A204.1 (cell line): ENCODE data around the gene TVP23A.
"Not testable (repeated sequence)": the region's sequence is repeated elsewhere in the genome, so short reads cannot be mapped to it uniquely, and the experiment has no call there.

ENCODE experiments used
- FAIRE-seq: peaks from 2 replicates; lab custom pipeline; 2012; peaks lifted over from hg19 to GRCh38; lab: Jason Lieb, UNC

TVP23A gene

DNA sequence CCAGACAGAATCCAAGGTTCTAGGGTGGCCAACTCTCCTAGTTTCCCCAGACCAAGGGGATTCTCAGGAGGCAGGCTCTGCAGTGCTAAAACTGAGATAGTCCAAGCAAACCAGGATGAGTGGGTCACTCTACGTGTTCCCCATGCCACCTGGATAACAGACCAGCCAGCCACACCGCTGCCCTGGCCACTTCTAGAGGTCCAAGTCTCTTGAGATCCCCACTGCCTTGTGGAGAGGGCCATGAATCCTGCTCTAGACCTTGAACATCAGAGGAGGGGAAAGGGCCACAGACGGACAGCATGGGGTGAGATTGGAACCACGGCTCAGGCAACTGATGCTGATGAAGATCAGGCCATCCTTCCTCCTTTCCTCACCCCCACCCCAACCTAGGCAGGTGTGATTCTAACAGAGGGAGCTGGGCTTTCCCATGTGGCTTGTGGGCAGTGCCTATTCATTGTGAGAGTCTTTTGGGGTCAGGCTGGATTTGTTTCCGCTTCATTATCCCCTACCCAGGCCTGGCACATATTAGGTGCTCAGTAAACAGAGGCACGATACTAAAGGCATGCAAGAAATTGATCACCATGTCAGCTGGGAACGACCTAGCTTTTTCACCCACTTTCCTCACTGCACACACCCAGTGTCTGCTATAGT is 16.8 kb upstream of the TVP23A start:
- no peak for FAIRE-seq

DNA sequence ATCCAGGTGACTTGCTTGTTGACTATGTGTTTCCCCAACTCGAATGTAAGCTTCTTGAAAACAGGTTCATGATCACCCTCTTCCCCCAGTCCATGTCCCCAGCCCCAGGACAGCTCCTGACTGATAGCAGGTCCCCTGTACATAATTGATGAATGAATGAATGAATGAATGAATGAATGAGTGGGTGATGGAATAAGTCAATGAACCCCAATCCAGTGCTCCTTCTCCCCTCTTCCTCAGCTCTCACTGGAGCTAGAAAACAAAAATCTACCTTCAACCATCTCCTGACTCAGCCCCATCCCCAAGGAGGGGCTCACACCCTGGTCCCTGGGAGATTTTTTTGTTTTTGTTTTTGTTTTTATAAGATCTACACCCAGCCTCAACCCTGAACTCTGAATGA is 16.2 kb upstream of the TVP23A start:
- no peak for FAIRE-seq

DNA sequence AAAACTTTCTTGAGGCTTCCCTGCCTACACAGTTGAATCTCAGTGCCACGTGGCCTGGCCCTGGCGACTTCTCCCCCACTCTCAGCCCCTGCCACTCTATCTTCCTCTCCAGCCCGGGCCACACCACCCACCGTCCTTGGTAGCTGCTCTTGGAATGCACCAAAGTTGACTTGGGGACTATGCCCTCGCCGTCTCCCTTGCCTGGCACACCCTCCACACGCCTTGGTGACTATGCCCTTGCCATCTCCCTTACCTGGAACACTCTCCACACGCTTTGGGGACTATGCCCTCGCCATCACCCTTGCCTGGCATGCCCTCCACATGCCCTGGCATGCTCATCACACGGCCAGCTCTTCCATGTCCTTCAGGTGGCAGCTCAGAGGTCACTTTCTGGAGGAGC is 15.5 kb upstream of the TVP23A start:
- no peak for FAIRE-seq

DNA sequence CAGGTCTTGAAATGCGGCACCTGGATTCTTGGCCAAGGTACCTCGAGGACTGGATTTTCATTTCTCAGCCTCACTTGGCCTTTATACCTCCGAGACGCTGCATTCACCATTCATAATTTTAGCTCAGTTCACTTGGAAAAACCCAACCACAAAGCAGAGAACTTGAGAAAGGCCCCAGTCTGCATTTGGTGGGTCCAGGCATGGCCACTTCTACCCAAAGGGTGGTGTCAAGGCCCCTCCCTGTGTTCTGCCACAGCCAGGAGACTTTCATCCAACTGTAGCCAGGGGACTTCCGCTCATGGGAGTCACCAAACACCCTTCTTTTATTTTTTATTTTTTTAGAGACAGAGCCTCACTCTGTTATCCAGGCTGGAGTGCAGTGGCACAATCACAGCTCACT is 14.7 kb upstream of the TVP23A start:
- FAIRE-seq: no peak

DNA sequence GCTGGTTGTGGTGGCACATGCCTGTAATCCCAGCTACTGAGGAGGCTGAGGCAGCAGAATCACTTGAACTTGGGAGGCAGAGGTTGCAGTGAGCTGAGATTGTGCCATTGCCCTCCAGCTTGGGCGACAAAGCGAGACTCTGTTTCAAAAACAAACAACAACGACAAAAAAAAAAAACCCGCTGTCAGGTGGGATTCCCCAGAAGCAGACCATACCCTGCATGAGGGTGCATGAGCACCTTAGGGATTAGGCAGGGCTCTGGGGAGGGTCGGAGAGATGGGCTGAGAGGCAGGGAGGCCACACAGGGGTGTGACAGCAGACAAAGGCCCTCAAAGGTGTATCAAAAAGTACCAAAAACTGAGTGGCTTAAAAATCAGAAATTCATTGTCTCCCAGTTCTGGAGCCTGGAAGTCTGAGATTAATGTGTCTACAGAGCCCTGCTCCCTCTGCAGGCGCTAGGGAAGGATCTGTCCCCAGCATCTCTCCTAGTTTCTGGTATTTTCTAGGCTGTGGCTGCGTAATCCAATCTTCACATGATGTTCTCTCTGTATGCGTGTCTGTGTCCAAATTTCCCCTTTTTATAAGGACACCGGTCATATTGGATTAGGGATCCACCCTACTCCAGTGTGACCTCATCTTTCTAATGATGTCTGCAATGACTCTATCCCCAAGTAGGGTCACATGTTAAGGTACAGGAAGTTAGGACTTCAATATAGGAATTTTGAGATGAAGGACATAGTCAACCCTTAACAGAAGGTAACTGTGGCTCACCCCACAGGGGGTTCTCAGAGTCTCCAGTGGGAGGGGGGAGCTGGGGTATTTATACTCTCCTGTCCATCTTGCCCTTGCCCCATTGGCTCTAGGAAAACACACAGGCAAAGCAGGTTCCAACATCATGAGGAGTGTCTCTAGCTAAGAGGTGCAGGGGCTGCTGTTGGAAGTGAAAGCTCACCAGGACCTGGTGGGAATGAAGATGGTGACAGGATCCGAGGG is 13.6 kb upstream of the TVP23A start:
- FAIRE-seq: no peak

DNA sequence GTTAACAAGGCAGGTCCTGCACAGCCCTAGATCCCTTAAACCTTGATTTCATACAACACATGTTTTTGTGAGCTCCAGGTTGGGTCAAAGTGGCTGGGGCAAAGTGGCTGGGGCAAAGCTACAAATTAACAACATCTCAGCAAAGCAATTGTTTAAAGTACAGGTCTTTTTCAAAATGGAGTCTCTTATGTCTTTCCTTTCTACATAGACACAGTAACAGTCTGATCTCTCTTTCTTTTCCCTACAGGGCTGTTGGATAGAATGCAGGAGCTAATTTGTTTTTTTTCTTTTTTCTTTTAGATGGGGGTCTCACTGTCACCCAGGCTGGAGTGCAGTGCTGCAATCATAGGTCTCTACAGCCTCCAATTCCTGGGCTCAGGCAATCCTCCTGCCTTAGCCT is 11.6 kb upstream of the TVP23A start:
- not testable (repeated sequence) for FAIRE-seq

DNA sequence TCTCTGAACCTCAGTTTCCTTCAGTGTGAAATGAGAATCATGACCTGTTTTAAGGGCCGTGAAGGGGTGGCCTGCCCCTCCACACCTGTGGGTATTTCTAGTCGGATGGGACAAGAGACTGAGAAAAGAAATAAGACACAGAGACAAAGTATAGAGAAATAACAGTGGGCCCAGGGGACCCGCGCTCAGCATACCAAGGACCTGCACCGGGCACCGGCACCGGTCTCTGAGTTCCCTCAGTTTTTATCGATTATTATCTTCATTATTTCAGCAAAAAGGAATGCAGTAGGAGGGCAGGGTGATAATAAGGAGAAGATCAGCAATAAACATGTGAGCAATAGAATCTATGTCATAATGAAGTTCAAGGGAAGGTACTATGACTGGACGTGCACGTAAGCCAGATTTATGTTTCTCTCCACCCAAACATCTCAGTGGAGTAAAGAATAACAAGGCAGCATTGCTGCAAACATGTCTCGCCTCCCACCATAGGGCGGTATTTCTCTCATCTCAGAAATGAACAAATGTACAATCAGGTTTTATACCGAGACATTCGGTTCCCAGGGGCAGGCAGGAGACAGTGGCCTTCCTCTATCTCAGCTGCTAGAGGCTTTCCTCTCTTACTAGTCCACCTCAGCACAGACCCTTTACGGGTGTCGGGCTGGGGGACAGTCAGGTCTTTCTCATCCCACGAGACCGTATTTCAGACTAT is 10.9 kb upstream of the TVP23A start:
- FAIRE-seq: not testable (repeated sequence)

DNA sequence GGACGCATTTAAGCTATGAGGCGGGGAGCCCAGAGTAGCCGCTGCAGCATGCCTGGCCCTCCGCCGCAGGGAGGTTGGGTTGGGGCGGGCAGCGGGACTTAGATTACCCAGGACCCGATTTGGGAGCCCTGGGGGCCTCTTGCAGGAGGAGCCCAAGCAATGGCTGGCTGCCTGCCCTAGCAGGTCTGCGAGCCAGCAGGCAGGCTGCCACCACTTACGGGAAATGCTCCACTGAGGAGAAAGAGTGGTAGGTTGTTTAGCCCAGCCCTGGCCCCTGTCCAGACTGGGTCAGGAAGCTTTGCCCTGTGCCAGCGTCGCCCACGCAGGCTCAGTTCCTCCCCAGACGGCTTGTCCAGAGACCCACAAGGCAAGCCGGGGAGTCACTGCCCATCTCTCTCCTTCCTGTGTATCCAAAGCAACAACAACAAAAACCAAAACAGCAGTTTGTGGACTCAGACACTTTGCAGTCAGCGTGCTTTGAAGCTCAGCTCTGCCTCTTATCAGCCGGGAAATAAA is 10.3 kb upstream of the TVP23A start:
- no peak for FAIRE-seq

DNA sequence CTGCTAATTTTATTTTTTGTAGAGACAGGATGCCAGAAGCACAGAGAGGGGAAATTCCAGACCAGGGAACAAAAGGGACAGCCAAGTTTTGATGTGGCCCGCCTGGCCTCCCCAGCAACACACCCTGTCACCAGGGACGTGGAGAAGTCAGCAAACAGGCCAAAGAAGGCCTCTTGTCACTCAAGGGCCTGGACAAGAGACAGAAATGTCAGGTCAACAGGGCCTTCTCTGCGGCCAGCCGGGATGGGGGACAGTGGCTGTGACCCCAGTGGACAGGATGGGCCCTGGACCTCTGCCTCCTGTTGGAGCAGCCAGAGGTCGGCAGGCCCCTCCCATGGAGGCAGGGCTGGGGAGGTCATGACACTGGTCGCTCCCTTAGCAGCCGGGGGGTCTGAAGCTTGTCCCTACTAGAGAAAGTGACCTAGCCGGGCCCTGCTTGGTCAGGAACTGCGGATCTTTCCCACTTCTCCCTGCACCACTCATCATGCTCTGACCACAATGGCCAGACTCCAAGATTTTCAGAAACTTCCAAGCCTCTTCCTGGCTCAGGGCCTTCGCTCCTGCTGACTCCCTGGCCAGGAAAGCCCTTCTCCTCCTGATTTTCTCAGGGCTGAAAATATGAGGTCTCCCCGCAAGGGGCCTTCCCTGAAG is 9.2 kb upstream of the TVP23A start:
- FAIRE-seq: no peak

DNA sequence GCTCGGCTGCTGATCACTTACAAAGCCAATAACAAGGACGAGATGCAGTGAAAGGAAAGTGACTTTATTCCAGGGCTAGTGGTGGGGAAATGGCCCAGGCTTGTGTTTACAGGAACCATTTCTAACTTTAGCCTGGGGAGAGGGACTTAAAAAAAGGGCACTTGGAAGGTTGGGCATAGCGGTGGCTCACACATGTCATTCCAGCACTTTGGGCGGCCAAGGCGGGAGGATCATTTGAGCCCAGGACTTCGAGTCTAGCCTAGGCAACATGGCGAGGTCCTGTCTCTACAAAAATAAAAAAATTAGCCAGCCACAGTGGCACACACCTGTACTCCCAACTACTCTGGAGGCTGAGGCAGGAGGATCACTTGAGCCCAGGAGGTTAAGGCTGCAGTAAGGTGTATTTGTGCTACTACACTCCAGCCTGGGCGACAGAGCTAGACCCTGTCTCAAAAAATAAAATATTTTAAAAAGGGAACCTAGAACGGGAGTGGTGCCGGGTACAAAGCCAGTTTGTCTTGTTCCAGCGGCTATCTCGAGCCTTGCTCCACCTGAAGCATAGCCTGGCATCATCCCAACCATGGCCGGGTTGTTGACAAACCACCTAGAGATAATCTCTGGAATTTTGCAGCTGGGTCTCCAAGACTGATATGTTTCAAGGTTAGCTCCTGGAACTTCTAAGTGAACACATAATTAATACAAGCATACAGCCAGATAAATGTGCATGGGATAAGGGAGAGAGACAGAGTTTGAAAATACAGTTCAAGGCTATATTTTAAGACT is 5.7 kb upstream of the TVP23A start:
- no peak for FAIRE-seq

DNA sequence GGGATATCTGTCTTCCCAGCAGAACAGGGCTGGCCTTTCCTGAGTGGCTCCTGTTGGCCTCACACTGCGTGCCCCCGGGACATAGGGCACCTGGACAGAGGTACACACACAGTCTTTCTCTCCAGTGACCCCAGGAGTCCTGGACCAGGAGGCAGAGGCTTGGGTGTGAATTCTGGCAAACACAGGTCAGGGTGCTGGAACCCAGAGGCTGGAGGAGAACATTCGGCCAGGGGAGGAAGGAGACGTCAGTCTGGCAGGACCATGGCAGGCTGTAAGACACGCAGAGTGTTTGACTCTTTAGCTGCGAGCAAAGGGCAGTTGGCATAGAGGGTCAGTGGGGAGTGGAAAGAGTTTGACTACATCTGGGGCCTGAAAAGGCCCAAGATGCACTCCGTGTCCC is 4.1 kb upstream of the TVP23A start:
- no peak for FAIRE-seq

DNA sequence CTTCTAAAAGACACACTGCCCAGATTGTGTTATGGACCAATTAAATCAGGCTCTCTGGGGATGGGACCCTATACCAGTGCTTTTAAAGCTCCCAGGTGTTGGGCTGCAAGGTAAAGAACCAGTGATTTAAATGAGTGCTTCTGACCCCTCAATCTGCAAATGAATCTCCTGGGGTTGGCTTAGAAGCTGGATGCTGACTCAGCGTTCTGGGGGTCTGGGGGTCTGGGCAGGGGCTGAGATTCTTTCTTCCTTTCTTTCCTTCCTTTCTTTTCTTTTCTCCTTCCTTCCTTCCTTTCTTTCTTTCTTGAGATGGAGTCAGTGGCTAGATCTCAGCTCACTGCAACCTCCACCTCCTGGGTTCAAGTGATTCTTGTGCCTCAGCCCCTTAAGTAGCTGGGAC is 2.0 kb upstream of the TVP23A start:
- no peak for FAIRE-seq

DNA sequence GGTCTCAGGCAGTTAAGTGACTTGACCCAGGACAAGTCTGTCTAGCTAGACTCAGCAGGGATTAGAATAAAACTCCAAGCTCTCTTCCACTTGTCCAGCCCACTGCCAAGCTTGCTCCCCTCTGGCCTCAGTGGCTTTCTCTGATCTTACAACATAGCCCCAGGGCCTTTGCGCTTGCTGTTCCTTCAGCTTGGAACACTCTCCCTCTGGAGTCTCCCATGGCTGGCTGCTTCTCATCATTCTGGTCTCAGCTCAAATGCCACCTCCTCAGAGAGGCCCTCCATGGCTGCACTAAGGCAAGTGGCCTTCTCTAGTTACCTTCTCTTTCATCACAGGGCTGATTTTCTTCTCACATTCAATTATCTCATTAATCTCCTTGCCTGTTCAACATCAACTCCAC is 1.1 kb downstream of the TVP23A start:
- FAIRE-seq: no peak

DNA sequence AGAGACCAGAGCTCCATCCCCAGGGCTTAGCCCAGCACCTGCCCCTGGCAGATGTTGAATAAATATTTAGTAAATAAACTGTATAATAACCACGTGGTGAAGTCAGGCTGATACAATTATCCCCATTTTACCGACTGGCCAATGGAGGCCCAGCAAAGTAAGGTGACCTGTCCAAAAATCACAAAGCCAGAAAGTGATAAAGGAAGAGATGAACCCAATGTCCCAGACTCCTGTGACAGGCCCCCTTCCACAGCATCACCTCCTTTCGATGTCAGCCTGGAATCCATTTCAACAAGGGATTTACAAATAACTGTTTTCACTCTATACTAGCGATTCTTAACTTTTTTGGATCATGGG is 5.5 kb downstream of the TVP23A start:
- FAIRE-seq: no peak

DNA sequence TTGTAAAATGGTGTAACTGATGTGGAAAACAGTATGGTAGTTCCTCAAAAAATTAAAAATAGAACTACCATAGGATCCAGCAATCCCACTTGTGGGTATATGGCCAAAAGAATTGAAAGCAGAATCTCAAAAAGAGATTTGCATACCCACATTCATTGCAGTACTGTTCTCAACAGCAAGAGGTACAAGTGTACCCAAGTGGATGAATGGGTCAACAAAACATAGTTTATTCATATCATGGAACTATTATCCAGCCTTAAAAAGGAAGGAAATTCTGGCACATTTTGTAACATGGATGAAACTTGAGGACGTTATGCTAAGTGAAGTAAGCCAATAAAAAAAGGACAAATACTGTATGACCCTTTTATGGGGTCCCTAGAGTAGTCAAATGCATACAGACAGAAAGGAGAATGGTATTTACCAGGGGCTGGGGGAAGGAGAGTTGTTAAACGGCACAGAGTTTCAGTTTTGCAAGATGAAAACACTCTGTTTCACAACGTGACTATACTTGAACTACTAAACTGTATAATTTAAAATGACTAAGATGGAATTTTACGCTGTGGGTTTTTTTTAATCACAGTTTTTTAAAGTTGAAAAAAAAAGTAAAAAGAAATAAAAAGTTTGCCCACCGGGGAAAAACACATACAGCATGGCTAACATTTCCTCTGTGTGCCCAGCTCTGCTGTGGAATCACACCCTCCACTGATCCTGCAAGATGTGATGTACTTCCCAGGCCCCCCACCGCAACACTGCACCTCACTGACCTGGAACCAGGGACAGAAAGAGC is 6.1 kb downstream of the TVP23A start:
- FAIRE-seq: no peak

DNA sequence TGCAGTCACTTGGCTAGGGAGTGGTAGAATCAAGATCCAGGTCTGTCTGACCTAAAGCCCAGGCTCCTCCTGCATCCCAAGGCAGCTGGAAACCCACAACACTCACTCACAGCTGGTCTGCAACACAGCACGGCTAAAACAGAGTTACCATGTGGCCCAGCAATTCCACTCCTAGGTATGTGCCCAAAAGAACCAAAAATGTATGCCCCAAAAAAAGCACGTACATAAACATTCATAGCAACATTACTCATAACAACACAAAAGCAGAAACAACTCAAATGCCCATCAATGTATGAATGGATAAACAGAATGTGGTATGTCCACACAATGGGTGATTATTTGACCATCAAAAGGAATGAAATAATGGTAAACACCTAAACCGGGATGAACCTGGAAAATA is 8.9 kb downstream of the TVP23A start:
- FAIRE-seq: no peak

DNA sequence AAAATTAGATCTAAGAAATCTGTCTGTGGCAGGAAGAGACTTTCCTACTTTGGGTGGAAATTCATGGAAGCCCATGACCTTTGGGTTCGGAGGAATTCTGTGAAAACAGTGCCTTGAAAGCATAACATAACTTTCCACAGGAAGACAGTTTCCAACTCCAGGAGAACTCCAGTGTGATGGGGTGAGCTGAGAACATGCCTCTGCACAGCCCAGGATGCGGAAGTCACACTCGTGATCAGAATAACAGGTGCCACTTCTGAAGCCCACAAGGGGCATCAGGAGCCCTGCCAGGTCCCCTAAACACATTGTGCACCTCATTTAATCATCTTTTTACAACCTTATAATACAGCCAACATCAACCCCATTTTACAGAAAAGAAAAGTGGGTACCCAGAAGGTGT is 9.7 kb downstream of the TVP23A start:
- no peak for FAIRE-seq

DNA sequence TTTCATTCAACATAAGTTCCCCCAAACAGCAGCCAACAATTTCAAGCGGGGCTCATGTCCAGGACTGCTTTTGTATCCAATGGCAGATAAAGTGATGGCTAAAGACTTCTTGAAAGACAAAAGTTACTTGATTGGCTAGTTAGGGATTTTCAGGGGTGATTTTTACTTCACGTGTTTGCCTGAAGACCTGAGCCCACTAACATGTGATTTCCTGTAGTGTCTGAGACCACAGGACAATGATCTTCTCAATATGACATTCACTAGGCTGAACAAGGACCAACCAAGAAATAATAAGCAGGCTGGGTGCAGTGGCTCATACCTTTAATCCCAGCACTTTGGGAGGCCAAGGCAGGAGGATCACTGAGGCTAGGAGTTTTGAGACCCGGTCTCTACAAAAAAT is 10.4 kb downstream of the TVP23A start:
- no peak for FAIRE-seq

DNA sequence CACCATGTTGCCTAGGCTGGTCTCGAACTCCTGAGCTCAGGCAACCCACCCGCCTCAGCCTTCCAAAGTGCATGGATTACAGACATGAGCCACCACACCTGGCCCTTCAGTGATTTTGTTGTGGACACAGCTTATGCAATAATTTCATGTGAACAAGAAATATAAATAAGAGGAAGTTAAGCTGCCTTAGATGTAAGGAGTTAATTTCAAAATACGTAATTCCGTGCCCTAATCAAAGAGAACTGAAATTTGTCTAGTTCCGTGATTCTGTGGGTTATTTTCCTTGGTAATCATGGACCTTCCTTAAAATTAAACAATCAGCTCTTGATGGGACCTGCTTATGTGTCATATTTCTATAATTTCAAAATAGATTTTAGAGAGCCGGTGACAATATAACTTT is 11.9 kb downstream of the TVP23A start:
- FAIRE-seq: no peak

DNA sequence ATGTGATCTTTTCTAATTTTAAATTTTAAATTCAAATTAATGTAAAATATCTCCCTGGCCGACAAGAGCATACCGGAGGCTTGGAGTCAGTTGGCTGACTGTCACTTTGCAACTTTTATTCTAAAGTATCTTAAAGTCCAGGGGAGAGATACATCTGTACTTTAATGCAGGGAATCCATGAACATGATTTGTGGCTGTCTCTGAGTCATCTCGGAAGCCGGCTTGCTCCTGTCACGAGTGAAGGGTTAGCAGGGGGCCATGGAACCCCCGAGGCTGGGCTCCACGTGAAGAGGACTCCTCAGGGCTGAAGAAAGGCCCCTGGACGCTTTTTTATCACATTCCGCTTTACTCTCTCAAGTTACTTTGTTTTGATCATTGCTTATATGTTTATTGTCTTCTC is 13.3 kb downstream of the TVP23A start:
- FAIRE-seq: no peak

DNA sequence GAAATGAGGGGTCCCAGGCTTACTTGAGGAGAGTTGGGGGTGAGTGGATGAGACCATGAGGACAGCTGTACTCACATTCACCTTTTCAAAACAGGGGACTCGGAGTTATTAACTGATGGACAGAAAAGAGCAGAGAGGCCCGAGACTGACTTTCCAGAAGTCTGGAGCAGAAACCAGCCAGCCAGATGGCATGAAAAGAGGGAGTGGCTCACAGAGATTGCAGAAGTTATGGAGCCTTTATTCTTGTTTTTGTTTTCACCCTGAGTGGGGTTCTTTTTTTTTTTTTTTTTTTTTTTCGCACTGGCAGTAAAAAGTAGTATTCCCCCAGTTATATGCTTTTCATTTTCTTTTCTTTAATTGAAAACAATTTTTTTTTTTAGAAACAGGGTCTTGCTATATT is 18.9 kb downstream of the TVP23A start:
- FAIRE-seq: no peak
